Calu3 (cell line): ENCODE data around the gene ANKRD37. TPM values are rescaled to one million over a fixed set of nuclear protein-coding genes. Genes with fewer than 3 reads are reported as not detected.

ENCODE experiments used
- Bru-seq: library from RNA; stranded (reverse); fragments of 400-500 nt; gene quantifications from one replicate; lab custom pipeline; 2021; lab: Mats Ljungman, UMichigan
- BruChase-seq, 2 experiments: library from RNA; stranded (reverse); fragments of 400-500 nt; gene quantifications; one replicate each; lab custom pipeline; 2021; lab: Mats Ljungman, UMichigan
- BruUV-seq: library from RNA; stranded (reverse); fragments of 400-500 nt; replicated peaks from 2 replicates; lab custom pipeline; 2021; lab: Mats Ljungman, UMichigan
- CTCF ChIA-PET: fragments of 300-600 bp; sonication (Branson Sonifier 250); formaldehyde crosslinking; loops from one replicate; lab custom pipeline; 2022; ENCODE audit warnings: antibody characterized with exemption; lab: Charles Lee
- DNase-seq: peaks from one replicate; pipeline ENCODE4 v3.0.0; 2022
- H3K27ac Mint-ChIP-seq: one replicate; pipeline ENCODE4 v1.8.0; 2022; ENCODE audit warnings: mixed read lengths; ENCODE audit not compliant: unreplicated experiment
- H3K27me3 Mint-ChIP-seq: one replicate; pipeline ENCODE4 v1.8.0; 2022; ENCODE audit warnings: mixed read lengths; ENCODE audit not compliant: unreplicated experiment
- H3K36me3 Mint-ChIP-seq: one replicate; pipeline ENCODE4 v1.8.0; 2022; ENCODE audit warnings: mild to moderate bottlenecking, moderate library complexity, mixed read lengths; ENCODE audit not compliant: insufficient read depth, unreplicated experiment
- H3K4me1 Mint-ChIP-seq: one replicate; pipeline ENCODE4 v1.8.0; 2022; ENCODE audit warnings: mild to moderate bottlenecking, low read depth, mixed read lengths; ENCODE audit not compliant: unreplicated experiment
- H3K4me3 Mint-ChIP-seq: one replicate; pipeline ENCODE4 v1.8.0; 2022; ENCODE audit warnings: mild to moderate bottlenecking, low read depth, moderate library complexity, mixed read lengths; ENCODE audit not compliant: unreplicated experiment
- H3K9me3 Mint-ChIP-seq: one replicate; pipeline ENCODE4 v1.8.0; 2022; ENCODE audit warnings: low read depth, mixed read lengths; ENCODE audit not compliant: unreplicated experiment
- CTCF ChIP-seq: fragments of 200-600 bp; IDR thresholded peaks from one replicate; pipeline ENCODE4 v1.8.0; 2022; ENCODE audit warnings: antibody characterized with exemption; ENCODE audit not compliant: unreplicated experiment
- intact Hi-C: fragments of 100-400 bp; cut with micrococcal nuclease; formaldehyde crosslinking; loops from one replicate; pipeline ENCODE4 v1.10.0; 2022; ENCODE audit not compliant: unreplicated experiment
- long read RNA-seq: library from polyadenylated mRNA; stranded (forward); transcript quantifications from one replicate; pipeline ENCODE4 v2.0.0, GENCODE V29; 2022
- total RNA-seq: library from RNA; stranded (reverse); gene quantifications from 2 replicates; pipeline ENCODE4 v1.2.3, GENCODE V29; 2022

ANKRD37 gene
- 3.6 and 4.4 TPM in 2 replicates for total RNA-seq
- percentile 50 among the genes with signal in this experiment for Bru-seq, nascent RNA
- BruChase-seq, experiment 1, labeled RNA remaining after a 6-hour chase: percentile 35 among the genes with signal in this experiment
- percentile 41 among the genes with signal in this experiment for BruChase-seq, experiment 2, labeled RNA remaining after a 2-hour chase
- long read RNA-seq, partial matches to known transcripts: 0 of 4 reads
- long read RNA-seq, other reads (novel, unspliced or antisense): 1 of 4 reads

- no peaks in the 10 kb centered on the region for H3K9me3 Mint-ChIP-seq
- CTCF ChIA-PET: interaction anchor here (0.5 to 1.6 kb wide), 2 partner anchors 170 to 311 kb away, joined by 3 read pairs; no protein-coding TSS in a partner anchor
- H3K4me3 Mint-ChIP-seq: peak within 1 kb of the TSS; percentile 72
- peaks cover 8% of the 10 kb centered on the region for H3K4me1 Mint-ChIP-seq
- peak within 1 kb of the TSS; percentile 93 for H3K27ac Mint-ChIP-seq
- H3K27me3 Mint-ChIP-seq: no peaks in the 10 kb centered on the region
- TSS peak; percentile 56 for BruUV-seq
- intact Hi-C loops: loop anchor here (5.0 kb wide), 1 partner anchor 195 kb away; the partner anchor contains the start of gene CFAP97
- peak; percentile 32 for DNase-seq
- H3K36me3 Mint-ChIP-seq: peaks cover 26% of the 10 kb centered on the region
- TF ChIP-seq CTCF: no peak
Measured at GRCh38 chr4:185396724-185397385, at the start of gene ANKRD37. TSS of gene ANKRD37 (plus strand) at chr4:185396841. CDS start at chr4:185396924, 83 bp downstream.

- H3K4me1 Mint-ChIP-seq: no peaks in the 10 kb centered on the region
- no peak for DNase-seq
- H3K36me3 Mint-ChIP-seq: peaks cover 9% of the 10 kb centered on the region
- CTCF ChIA-PET: no interaction called here
- H3K4me3 Mint-ChIP-seq: no peak overlapping the region
- no peaks in the 10 kb centered on the region for H3K9me3 Mint-ChIP-seq
- BruUV-seq: no TSS peak
- H3K27ac Mint-ChIP-seq: no peak overlapping the region
- no peaks in the 10 kb centered on the region for H3K27me3 Mint-ChIP-seq
- TF ChIP-seq CTCF: no peak
- intact Hi-C loops: no loop called here
Measured at GRCh38 chr4:185346975-185347601, 49.6 kb upstream of the ANKRD37 start.

GRCh38 chr4:185351691-185352090 lies 45.0 kb upstream of the ANKRD37 start:
- no peak overlapping the region for H3K4me3 Mint-ChIP-seq
- no TSS peak for BruUV-seq
- CTCF ChIA-PET: no interaction called here
- H3K9me3 Mint-ChIP-seq: no peaks in the 10 kb centered on the region
- no peak for DNase-seq
- H3K36me3 Mint-ChIP-seq: peaks cover 14% of the 10 kb centered on the region
- no peak for TF ChIP-seq CTCF
- no peak overlapping the region for H3K27ac Mint-ChIP-seq
- no peaks in the 10 kb centered on the region for H3K4me1 Mint-ChIP-seq
- intact Hi-C loops: no loop called here
- H3K27me3 Mint-ChIP-seq: no peaks in the 10 kb centered on the region

- Mint-ChIP-seq H3K4me3 (no peak overlapping the region), H3K4me1 (no peaks in the 10 kb centered on the region), H3K36me3 (peaks cover 14% of the 10 kb centered on the region), H3K27ac (no peak overlapping the region), H3K9me3 (no peaks in the 10 kb centered on the region), H3K27me3 (no peaks in the 10 kb centered on the region)
- intact Hi-C loops: no loop called here
- BruUV-seq: no TSS peak
- CTCF ChIA-PET: no interaction called here
- no peak for TF ChIP-seq CTCF
- DNase-seq: no peak
Measured at GRCh38 chr4:185352202-185352601, 44.4 kb upstream of the ANKRD37 start.
